NCI-H2029 treated with DMSO at 0.1 percent for 48 hours (cell line): ENCODE data around the gene CBLB.
A peak's percentile ranks its signal among the peaks of the same experiment; 100 is the strongest.

Experiments used
- DNase-seq: peaks from one replicate; lab custom pipeline; 2025; lab: John Stamatoyannopoulos, UW

CBLB gene

DNA sequence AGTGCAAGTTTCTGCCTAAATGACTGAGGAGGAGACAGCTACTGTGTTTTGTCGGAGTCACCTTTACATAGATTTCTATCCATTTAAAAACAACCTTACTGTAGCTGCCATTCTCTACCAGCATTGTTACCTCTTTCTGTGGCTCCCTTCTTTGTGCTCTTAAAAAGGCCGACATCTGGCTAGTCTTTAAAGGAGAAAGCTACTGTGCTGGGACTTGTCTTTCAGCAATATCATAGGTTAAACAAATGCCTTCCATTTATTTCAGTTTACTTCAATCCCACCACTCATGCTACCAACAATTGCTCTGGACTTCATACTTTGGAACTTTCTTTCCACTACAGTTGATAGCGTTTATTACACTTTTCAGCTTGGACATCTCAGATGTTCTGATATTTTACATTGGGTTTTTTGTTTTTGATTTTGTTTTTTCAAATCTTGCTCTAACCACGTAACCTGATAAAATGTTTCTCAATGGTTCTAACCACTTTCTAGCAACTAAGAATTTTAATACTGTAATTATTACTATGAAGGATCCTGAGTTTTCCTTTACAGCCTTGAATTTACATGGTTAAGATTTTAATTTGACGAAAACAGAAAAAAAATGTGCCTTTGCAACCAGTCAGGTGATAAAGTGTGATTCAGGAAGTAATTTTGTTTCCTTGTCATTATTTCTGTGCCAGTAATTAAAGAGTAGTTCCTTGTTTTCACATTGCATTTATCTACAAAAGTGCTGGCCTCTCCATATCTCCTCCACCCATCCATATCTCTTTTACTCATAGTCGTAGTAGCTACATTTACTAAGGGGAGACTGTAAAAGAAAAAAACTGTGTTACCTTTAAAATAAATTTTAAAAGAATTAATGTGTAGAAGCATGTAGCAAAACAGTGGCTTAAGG lies 1.3 kb upstream of the CBLB start:
- peak; percentile 52 for DNase-seq

DNA sequence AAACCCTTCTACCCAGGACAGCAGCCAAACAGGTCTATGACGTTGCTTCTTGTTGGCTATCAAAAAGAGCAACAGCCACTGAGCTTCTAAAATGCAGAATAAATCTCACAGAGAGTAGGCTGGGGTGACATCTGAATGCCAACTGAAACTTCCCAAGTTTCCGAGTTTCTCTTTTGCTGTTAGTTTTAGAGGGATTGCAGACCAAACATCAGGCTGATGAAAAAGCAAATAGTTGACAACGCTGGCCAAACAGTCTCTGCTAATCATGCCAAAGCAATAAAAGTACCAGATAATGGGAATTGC lies 670 bp upstream of the CBLB start:
- DNase-seq, result no peak

DNA sequence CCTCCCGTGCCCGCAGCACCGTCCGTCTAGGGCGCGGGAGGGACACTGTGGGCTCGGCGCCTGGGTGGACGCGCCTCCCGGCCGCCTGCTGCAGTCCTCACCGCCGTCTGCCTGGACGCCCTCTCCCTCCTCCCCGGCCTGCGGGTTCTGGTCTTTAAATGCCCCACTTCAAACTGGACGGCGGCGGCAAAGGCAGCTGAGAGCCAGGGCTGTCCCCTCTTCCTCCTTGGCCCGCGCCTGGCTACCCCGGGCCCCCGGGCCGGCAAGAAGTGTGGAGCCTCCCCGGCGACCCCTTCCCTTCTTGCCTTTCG lies 426 bp downstream of the CBLB start:
- DNase-seq, result peak; percentile 46

DNA sequence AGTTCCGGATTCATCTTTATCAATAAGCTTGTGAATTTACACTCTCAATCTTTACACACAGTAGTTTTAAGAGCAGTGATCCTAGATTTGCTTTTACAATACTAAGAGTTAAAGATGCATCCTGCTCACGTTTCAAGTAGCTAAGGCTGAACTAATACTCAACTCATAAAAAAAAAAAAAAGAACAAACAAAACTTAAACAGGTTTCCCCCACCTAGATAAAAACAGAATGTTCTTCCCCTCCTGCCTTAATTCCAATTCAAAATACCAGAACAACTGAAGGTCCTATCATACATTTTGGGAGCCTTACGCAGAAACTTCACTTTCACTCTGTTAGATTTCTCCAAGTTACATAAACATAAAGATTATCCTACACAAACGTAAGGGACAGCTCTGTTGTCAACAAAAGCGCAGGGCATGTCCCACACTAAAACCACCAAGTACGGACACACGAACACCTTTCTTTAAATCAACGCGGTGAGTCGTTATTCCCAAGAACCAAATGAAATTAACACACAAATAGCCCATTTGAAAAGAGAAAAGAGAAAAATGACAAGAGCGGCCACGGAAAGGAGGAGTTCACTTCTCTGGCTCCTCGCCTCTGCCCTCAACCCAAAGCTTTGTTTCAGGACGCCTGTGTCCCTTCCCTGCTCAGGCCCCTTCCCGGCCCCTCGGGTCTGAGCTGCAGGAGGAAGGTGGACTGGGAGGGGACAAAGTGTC lies 941 bp downstream of the CBLB start:
- DNase-seq, result peak; percentile 46

DNA sequence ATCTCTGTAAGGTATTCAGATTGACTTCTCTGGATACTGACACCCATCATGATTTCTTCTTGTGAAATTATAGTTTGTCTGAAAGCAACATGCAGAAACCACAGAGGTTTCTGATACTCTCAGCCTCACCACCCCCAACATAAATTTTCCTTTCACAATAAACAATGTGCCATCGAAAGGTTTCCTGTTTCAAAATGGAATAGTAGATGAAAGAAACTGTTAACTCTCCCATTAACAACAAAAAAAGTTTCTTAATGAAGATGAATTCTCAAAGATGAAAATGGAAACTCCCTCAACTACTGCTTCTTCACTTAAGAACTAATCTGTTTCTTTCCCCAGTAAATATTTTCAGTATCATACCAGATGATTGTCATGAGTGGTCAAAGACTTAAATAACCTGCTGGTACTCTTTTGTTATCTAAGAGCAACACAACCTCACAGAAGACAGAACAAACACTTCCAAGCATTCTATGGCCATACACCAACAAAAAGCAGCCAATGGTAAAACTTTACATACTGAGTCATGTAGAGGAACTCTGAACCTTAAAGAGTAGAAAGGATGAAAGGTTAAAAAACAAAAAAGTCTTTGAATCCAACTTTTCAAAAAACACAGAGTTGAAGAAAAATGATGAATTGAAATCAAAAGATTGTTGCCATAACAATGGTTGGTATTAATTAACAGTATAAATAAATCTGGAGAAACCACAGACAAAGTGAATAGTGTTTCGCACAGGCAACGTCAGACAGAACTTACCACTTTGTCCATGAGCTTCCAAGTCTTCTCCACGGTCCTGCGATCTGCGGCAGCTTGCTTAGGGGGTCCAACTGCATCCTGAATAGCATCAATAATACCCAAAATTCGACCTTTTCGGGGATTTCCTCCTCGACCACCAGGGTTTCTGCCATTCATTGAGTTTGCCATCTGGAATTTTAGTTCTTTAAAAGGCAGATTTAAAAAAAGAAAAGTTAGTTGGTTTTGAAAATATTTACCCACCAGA lies 1.9 kb downstream of the CBLB start:
- no peak for DNase-seq

DNA sequence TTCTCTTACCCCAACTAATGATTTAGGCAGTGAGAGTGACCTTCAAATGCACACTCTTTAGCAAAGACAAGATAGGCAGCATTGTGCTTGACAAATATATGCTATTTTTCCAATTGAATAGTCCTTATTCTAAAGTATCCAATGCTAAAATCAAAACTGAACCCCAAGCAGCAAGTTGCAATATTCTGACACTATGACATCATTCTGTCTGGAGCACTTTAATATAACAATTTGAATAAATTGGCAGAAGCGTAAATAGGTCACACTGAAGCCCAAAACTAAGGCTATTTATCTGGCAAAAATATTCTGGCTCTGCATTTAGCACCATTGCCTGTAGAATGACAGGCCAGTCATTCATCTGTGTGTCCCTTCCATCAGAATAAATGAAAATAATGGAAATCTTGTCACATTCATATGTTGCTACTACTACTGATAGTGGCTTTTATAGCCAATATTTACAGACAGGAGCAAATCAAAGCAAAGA lies 2.9 kb downstream of the CBLB start:
- DNase-seq, result no peak

DNA sequence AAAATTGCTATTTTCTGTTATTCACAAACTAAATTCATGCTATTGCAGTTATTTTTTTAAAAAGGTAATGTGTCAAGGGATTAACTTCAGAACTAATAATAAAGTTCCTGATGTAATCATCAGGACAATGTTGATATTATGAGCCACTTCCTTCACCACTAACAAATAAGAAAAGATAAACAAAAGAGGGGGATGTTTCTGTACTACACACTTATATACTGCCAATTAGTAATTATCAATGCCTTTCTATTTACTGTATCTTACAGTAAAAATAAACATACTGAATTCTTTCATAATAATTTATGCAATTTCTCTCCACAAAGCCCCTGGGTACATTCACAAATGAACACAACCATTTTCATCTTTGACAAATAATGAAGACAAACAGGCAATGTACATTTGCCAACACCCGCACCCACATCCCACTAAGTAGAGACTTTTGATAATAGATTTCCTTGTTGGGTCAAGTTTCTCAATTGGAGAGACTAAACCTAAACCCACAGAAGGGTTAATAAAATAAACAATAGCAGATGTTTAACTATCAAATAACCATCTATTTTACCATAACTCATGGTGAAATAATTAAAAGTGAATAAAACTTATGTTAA lies 3.7 kb downstream of the CBLB start:
- DNase-seq, result no peak

DNA sequence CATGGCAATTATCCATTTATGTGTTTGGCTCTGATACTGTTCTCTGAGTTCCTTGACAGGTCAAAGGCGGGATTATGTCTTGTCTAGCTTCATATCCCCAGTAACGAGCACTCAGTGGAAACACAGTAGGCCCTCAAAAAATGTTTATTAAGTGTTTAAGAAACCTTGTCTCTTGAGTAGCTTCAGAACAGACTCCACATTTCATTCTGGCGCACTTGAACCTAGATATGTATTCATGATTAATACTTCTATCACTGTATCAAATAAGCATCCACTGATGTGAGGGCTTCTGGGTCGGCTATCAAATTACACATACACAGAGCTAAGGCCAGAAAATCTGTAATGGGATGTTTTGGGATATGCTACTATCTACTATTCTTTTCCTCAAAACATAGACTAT lies 4.6 kb downstream of the CBLB start:
- no peak for DNase-seq

DNA sequence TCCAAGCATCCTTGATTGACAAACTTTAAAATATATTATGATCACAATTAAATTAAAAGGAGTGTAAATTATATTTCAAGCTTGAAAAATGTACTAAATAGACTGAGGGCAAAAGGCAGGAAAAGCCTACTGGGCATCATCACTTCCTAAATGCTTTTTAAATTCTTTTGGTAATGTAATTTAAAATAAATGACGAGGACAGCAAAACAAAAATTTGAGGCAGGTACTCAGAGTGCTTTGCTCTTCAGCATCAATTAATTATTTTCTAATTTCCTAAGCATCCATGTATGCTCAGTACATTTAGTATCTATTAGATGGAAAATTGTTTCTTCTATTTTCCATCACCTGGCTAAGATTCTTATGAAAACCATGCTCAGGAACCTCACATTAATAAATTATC lies 5.2 kb downstream of the CBLB start:
- no peak for DNase-seq

DNA sequence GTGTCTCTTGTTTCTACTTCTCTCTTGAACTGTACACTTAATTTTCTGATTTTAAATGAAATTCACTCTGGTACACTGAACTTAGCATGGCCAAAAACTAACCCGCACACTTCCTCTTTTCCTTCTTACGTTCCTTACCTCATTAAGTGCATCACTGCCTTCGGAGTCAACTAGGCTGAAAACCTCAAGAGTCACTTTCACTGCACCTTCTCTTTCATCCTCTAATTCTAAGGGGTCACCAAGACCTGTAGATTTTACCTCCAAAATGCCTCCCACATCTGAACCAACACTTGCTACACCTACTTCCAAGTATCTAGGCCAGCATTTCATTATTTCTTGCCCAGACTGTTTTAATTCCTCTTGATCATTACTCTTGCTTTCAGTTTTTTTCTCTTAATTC lies 6.6 kb downstream of the CBLB start:
- no peak for DNase-seq

DNA sequence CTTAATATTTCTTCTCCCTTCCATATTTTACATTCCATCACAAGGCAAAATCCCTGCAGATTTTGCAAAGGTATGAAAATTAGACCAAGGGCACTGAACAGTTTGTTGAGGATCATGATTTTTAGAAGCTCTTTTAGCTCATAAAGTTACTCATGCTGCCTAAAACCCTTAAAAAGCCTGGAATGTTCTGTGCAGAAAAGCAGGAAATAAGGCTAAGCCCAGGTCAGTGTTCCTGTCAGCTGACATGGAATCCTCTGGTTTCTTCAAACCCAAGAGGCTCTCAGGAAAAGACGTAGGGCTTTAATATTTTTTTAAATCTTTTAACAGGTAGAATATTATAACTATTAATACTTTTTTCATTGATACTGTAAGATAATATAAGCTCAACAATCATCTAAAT lies 8.2 kb downstream of the CBLB start:
- DNase-seq, result no peak

DNA sequence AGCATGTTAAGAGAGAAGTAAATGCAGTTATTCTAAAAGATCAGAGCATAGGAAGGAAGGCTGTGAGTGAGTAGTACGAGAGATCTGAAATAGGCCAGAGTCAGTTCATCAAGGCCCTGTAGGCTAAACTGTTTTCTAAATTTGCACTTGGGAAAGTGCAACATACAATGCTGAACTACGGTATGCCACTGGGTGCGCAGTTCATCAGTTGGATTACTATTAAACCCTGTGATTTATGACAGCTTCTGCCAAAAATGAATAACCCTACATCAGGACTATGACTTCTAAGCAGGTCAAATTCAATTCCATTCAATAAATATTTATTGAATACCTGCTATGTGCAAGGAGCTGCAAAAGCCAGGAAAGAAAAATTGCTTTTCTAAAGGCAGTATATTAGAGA lies 10.8 kb downstream of the CBLB start:
- DNase-seq, result no peak

DNA sequence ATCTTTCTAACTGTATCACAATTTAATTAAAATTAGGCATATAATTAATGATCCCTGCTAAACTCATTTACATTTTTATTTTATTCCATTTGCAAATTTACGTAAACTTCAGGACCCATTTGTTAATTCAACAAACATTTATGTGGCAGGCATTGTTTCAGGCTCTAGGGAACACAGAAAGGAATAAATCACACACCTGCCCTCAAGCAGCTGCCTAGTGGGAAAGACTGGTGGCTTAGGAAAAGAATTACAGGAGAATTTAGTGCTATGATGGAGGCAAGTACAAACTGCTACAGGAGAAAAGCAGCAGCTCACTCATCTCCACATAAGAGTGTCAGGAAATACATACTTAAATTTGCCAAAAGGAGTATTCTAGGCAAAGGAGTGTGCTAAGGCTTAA lies 11.2 kb downstream of the CBLB start:
- DNase-seq, result no peak

DNA sequence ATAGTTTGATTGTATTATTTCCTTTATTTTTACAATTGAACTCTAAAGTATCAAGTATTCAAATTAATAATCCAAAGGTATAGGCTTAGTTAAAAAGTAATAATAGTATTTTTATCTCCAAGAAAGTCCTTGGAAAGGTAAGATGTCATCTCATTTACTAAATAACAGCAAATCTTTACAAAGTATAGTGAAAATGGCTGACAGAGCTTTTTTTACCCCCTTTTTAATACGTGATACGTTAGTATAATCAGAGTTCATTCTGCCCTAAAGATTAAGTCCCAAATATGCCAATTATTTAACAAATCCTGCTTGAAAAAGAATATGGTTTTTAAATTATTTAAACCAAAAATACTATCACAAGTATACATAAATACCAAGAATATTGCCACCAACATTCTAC lies 12.2 kb downstream of the CBLB start:
- no peak for DNase-seq

DNA sequence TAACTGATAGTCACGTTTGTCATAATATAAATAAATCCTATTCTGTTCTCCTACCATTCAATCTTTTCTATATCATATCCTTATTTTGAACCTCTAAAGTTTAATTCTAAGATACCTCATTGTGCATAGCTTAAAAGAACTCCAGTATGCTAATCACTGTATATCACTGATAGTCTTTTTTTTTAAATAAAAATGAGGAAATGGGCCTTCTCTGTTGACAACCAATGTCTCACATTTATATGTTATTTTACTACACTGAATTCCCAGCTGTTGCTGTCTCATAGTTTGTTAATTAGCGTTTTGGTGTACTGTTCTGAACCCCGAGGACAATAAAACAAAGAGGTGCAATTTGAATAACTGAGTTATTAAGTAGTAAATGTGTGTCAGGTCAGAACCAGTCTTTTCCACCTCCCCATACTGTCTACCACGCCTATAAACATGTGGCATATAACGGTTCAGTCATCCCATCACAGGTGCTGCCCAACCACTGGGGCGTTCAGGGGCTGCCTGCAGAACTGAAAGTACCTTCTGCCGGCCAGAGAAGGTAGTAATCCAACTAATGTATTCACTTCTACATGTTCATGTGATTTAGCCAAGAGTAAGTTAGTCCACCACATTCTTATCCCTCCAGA lies 14.9 kb downstream of the CBLB start:
- no peak for DNase-seq

DNA sequence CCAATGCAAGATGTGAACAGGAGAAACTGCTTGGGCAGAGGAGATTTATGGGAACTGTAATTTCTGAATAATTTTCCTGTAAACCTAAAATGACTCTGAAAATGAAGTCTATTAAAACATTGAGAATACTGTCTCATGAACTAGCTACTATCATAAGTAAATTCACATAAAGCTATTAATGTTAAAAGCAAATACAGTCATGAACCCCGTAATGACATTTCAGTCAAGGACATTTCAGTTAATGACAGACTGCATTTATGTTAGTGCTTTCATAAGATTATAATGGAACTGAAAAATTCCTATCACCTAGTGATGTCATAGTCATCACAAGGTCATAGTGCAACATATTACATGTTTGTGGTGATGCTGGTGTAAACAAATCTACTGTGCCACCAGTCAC lies 17.2 kb downstream of the CBLB start:
- no peak for DNase-seq

DNA sequence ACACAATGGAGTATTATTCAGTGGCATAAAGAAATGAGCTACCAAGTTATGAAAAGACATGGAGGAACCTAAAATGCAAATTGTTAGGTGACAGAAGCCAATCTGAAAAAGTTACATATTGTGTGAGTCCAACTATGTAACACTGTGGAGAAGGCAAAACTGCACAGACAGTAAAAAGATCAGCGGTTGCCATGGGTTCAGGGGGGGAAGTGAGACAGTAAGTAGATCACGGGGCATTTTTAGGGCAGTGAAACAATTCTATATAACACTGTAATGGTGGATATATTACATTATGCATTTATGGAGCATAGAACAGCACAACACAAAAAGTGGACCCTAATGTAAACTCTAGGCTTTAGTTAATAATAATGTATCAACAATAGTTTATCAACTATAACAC lies 17.6 kb downstream of the CBLB start:
- no peak for DNase-seq

DNA sequence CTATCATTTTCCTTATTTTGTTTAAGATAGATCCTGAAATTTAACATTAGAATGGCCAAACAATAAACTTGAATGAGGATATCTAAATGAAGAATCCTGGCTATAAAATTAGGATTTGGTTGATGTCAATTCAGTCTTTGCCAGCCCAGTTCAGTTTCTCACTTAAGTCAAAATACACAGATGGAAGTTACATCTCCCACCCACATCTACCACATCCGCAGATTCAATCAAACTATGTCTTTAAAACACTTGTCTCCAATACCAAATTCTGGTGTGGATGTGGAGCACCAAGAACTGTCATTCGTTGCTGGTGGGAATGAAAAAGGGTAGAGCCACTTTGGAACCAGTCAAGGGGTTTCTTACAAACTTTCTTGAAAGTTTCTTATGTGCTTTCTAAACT lies 18.2 kb downstream of the CBLB start:
- DNase-seq, result no peak

DNA sequence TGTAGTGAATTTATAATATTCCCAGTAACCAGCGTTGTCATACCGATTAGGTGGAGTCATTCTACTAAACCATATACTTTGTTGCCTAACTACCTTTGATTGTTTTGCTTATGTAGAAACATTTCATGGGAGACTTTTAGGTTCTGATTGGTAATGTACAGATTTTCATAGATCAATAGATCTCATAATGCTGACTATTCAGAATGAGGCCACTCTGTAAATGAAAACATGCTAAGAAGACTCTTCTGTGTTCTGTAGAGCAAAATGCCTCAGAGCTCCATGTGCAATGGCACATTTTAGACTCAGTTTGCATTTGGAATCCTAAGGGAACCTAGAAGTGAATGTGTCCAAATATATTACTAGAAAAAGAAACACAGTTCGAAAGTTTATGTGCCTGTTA lies 20.0 kb downstream of the CBLB start:
- no peak for DNase-seq

DNA sequence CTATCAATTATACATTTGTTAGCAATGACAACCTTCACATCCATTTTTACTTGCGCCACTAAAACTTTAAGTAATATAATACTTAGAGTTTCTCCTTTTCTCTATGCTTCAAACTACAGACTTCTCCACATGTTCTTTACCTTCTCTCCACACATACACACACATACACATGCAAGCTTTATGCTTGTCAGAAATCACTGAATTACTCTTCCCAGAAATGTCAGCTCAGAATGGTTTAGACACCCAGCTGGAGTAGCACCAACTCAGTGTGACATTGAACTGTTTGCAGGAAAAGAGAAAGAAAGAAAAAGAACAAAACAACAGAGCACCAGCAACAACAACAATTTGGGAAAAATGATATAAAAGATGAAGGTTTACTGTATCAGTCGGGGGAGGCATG lies 20.9 kb downstream of the CBLB start:
- DNase-seq, result no peak

DNA sequence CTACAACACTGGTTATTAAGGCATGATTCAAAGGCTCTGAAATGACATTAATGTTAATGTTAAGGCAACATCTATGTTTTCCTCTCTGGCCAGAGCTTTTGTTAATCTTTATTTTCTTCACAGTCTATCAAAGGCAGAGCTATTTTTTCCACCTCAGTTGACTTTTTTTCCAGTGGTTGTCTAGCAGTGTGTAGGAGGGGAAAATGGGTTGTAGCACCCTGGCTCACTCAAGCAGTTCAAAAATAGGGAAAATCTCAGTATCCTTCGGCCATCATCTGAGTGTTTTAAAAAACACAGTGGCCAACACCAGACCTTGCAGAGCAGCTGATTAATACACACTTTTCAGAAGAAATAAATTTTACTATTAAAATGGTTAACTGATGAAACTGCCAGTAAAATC lies 21.4 kb downstream of the CBLB start:
- no peak for DNase-seq

DNA sequence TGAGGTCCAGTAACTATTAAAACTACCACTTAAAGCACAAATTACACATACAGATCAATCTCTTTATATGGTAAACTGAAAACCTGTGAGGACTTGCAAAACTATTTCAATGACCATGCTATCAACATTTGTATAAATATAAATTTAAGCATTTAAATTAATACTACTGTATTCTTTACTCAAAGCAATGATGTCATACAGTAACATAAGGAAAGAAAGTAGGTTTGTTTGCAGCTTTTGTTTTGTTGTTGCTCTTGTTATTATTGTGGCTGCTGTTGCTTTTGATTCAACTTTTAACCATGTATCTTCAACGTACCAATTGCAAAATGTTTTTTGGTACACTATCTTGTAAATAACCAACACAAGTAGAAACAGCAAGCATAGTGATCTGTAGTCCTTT lies 22.0 kb downstream of the CBLB start:
- no peak for DNase-seq
